ENCODE data around the gene TGFA.

DNA sequence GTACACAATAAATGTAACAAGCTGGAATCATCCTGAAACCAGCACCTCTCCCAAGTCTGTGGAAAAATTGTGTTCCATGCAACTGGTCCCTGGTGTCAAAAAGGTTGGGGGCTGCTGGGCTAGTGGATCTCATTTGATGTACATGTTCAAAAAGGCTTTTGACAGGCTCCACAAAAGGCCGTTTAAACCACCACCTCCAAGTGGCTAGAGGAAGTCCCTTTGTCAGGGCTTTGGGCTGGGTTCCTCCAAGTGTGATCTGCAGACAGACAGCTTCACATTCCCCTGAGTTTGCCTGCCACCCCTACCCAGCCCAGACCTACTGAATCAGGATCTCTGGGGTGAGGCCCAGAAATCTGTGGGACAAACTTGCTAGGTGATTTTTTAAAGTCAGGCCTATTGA is 84.7 kb downstream of the TGFA start:
- TF ChIP-seq, protein P1, sequence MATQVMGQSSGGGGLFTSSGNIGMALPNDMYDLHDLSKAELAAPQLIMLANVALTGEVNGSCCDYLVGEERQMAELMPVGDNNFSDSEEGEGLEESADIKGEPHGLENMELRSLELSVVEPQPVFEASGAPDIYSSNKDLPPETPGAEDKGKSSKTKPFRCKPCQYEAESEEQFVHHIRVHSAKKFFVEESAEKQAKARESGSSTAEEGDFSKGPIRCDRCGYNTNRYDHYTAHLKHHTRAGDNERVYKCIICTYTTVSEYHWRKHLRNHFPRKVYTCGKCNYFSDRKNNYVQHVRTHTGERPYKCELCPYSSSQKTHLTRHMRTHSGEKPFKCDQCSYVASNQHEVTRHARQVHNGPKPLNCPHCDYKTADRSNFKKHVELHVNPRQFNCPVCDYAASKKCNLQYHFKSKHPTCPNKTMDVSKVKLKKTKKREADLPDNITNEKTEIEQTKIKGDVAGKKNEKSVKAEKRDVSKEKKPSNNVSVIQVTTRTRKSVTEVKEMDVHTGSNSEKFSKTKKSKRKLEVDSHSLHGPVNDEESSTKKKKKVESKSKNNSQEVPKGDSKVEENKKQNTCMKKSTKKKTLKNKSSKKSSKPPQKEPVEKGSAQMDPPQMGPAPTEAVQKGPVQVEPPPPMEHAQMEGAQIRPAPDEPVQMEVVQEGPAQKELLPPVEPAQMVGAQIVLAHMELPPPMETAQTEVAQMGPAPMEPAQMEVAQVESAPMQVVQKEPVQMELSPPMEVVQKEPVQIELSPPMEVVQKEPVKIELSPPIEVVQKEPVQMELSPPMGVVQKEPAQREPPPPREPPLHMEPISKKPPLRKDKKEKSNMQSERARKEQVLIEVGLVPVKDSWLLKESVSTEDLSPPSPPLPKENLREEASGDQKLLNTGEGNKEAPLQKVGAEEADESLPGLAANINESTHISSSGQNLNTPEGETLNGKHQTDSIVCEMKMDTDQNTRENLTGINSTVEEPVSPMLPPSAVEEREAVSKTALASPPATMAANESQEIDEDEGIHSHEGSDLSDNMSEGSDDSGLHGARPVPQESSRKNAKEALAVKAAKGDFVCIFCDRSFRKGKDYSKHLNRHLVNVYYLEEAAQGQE (tag by site-specific recombination; IDR thresholded peaks at IDR 0.05) = no peak
- TF ChIP-seq ZNF138 (tag by site-specific recombination; IDR thresholded peaks at IDR 0.05; ENCODE audit: borderline replicate concordance) (no peak), YY1 (tag by site-specific recombination; IDR thresholded peaks at IDR 0.05) (no peak), ZNF146 (tag by site-specific recombination; IDR thresholded peaks at IDR 0.05) (no peak)
- TF ChIP-seq, protein P2, sequence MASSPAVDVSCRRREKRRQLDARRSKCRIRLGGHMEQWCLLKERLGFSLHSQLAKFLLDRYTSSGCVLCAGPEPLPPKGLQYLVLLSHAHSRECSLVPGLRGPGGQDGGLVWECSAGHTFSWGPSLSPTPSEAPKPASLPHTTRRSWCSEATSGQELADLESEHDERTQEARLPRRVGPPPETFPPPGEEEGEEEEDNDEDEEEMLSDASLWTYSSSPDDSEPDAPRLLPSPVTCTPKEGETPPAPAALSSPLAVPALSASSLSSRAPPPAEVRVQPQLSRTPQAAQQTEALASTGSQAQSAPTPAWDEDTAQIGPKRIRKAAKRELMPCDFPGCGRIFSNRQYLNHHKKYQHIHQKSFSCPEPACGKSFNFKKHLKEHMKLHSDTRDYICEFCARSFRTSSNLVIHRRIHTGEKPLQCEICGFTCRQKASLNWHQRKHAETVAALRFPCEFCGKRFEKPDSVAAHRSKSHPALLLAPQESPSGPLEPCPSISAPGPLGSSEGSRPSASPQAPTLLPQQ (tag by site-specific recombination; IDR thresholded peaks at IDR 0.05) = no peak
- TF ChIP-seq, protein P3, sequence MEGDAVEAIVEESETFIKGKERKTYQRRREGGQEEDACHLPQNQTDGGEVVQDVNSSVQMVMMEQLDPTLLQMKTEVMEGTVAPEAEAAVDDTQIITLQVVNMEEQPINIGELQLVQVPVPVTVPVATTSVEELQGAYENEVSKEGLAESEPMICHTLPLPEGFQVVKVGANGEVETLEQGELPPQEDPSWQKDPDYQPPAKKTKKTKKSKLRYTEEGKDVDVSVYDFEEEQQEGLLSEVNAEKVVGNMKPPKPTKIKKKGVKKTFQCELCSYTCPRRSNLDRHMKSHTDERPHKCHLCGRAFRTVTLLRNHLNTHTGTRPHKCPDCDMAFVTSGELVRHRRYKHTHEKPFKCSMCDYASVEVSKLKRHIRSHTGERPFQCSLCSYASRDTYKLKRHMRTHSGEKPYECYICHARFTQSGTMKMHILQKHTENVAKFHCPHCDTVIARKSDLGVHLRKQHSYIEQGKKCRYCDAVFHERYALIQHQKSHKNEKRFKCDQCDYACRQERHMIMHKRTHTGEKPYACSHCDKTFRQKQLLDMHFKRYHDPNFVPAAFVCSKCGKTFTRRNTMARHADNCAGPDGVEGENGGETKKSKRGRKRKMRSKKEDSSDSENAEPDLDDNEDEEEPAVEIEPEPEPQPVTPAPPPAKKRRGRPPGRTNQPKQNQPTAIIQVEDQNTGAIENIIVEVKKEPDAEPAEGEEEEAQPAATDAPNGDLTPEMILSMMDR (tag by site-specific recombination; IDR thresholded peaks at IDR 0.05) = no peak

Measured in HEK293 (cell line).